GM19238 (cell line): Measurements from ENCODE around the gene RRAS2.
"Not testable (repeated sequence)": the region's sequence is repeated elsewhere in the genome, so short reads cannot be mapped to it uniquely, and the experiment has no call there.

Experiments used
- DNase-seq: peaks from one replicate; pipeline ENCODE4 v3.0.0; 2011; ENCODE audit warnings: low spot score; ENCODE audit not compliant: insufficient read length

Gene RRAS2

DNA sequence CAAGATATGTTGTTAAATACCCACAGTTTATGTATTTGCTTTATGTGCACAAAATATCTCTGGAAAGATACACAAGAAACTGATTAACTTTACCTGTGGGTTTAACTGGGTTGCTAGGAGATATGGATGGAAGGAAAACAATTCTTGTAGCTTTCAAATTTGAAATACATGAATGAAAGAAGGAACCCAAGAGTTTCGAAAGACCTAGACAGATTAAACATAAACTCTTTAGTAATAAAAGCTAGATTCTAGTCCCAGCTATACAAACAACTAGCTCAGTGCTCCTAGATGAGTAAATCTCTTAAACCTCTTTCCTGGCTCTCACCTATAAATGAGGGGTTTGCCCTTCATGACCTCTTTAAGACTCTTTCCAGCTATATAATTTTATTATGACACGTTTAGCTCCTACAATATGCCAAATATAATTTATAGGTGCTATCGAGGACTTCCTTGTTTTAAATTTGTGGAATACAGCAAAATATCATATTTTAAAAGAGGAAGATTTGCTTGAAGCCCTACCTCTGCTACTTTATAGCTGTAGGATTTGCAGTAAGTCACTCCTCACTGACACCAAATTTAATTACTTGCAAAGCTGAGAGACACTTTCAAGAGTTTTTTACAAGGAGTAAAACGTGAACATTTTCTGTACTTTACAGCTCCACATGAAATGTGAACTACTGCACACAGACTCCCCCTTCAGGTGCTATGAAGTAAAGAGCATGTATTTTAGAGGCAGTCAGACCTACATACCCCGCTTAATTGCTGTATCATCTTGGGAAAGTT lies 50.7 kb downstream of the RRAS2 start:
- DNase-seq, result no peak

- DNase-seq, result no peak
Measured at GRCh38 chr11:14306481-14306880, 52.5 kb downstream of the RRAS2 start.

GRCh38 chr11:14305649-14306048 lies 53.3 kb downstream of the RRAS2 start:
- no peak for DNase-seq

DNA sequence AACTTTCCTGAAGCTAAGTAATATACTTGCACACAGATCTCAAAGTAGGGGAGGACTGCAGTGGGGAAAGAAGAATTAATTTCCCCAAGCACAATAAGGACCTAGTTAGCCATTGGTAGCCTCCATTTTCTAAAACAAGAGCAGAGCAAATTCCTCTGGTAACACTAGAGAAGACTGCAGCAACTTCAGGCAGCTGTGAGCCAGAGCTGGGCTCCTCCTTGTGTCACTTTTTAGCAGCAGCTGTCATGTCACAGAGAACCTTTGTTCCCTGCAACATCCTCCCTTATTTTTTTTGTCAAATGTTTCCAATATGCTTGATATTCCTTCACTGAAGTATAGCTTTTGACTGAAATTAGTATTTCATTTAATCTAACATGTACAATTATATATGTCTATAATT lies 54.4 kb downstream of the RRAS2 start:
- no peak for DNase-seq

DNA sequence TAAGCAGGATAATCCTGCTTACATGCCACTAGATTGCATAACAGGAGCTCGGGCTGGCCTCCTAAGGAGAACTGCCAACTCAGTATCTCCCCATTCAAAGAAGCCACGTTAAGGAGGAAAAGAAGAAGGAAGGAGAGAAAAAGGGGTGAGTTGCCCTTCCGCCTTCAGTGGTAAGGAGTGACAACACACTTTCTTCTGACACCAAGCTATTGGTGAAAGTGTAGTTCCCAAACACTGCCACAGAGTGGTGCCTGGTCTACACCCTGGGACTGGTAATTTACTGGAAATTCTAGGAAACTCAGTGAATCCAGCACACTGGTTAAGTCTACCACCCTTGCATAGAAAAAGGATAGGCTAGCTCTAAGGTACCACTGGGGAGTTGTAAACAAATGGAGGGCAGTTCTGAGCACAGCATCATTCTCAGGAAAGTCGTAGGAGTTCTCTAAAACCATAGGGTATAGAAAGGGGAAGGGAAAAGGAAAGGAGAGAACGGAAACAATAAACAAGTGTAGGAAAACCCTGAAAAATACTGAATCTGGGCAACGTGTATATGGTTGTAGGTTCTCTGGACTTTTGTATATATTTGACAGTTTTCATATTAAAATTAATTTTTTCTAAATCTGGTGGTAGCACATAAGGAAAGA lies 58.2 kb downstream of the RRAS2 start:
- DNase-seq, result no peak

GRCh38 chr11:14299921-14300320 lies 59.1 kb downstream of the RRAS2 start:
- DNase-seq, result no peak

DNA sequence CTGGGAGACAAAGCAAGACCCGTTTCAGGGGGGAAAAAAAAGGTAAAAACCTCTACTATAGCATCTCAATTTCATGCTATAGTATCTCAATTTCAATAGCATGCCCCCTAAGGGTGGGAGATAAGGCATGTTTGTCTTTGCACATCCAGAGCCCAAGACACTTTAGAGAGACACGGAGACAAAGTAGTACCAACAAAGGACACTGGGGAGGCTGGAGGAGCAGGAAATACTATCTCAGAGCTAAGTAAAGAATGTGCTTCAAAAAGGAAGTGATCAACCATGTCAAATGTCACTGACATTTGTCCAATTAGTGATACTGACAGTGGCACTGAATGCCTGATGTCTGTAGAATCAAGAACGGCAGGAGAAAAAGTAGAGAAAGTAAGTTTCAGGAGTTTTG lies 68.6 kb downstream of the RRAS2 start:
- DNase-seq, result no peak

DNA sequence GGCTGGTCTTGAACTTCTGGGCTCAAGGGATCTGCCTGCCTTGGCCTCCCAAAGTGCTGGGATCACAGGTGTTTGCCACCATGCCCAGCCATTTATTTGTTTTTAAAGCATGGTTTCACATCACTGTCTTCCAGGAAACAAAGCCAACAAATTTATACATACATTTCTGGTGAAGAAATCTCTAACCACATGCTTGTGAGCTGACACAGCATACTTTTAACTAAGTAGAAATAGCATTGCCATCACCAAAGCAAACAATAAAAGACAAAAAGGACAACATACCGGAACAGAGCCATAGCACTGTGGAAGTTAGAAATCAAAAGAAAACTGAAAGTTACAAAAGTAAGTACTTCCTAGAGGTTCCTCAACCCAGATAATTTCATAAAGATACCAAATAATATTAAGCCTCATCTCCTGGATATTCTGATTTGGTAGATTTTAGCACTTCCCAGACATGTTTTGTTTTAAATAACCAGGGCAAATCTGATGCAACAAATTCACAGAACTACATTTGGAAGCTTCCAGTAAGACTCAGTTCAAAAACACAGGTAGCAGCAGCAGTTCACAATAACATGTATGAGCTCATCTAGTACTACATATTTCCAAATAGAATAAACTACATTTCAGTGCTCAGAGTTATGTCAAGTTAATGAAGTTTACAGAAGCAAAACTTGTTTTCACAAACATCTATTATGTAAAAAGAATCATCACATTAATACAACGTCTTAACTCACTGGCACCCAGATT lies 70.6 kb downstream of the RRAS2 start:
- DNase-seq, result no peak

GRCh38 chr11:14278869-14279268 lies 80.1 kb downstream of the RRAS2 start:
- DNase-seq, result not testable (repeated sequence)

DNA sequence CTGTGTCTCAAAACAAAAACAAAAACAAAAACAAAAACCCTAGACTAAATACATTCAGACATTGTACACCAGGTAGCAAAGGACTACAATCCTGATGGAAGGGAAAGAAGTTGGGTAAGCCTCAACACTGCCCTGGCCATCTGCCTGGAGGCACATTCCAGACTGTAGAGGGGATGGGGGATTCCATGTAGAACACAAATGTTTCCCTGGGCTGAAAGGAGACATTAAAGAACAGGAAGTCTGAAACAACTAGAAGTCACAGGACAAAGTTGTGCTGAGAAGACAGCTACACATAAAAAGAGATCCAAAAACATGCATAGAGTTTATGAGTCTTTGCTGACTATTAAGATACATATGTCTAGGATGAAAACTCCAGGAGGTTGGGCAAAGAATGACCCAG lies 83.9 kb downstream of the RRAS2 start:
- no peak for DNase-seq

GRCh38 chr11:14273895-14274294 lies 85.1 kb downstream of the RRAS2 start:
- no peak for DNase-seq

DNA sequence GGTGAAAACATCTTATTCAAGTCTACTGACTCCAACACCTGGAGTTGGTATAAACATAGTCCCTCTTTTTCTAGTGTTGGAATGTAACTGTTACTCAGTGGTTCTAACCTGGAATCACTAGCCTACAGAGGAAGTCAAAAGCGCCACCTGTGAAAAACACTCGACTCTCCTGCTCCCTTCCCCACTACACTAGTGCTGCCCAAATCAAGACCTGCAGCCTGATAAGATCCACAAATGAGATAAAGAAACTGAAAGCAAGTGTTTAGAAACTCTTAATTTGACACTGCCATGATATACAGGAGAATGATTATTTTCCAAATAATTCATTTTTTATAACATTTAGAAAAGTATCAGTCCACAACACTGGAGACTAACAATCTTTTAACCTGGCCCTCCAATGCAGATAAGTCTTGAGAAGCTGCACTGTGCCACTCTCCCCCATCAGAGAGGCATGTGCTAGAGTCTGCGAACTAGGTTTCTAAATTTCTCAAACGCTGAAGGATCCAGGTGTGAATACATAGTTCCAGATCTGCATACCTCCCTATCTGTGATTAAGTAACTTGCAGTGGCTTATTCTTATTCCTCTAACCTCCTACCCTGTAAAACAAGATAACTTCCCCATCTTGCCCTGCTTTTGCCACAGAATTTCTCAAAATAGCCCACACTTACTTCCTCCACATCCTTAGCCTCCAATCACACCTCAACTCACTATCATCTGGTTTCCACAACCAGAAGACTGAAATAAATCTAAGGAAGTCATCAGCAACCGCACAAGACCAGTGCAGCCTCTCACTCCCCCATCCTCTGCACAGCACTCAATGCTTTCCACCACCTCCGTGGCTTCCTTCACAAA lies 88.1 kb downstream of the RRAS2 start:
- peak; percentile 49 for DNase-seq

GRCh38 chr11:14269692-14270573 lies 89.0 kb downstream of the RRAS2 start:
- no peak for DNase-seq

- no peak for DNase-seq
Measured at GRCh38 chr11:14267861-14268635, 90.9 kb downstream of the RRAS2 start.

DNA sequence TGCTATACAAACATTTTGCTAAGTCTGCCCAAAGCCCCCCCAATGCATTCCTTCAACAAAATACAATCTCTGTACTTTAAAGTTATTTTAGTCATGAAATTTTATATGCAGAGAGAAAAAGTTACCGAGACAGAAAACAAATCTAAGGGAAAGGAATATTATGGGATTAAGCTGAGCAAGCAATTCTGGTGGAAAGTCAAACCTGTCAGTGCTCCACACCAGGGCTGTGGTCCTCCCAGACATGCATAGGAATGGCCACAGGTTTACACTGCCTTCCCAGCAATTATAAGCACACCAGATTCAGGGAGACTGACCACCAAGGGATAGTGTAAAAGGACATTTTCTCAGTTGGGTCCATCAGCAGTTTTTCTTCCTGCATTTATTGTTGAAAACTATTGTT lies 92.4 kb downstream of the RRAS2 start:
- DNase-seq, result no peak

DNA sequence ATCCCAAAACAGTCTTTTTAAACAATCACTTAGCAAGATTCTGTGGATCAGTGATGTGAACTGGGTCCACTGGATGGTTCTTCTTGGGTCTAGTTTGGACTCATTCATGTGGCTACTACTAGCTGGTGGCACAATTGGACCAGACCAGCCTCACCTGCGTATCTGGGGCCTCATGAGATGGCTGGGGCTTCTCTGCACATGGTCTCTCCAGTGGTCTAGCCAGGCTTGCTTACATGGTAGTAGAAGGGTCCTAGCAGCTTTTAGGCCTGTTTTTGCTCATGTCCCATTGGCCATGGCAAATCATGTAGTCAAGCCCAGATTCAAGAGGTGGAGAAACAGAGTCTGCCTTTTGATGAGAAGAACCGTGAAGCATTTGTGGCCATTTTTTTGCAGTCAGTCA lies 94.0 kb downstream of the RRAS2 start:
- no peak for DNase-seq

- no peak for DNase-seq
Measured at GRCh38 chr11:14262271-14262846, 96.6 kb downstream of the RRAS2 start.

- no peak for DNase-seq
Measured at GRCh38 chr11:14261066-14261465, 97.9 kb downstream of the RRAS2 start.

GRCh38 chr11:14259878-14260277 lies 99.1 kb downstream of the RRAS2 start:
- no peak for DNase-seq
